GM19397 (cell line): ENCODE measurements around the gene HS3ST2.
"Not testable (repeated sequence)": the region's sequence is repeated elsewhere in the genome, so short reads cannot be mapped to it uniquely, and the experiment has no call there.

ENCODE experiments used
- ATAC-seq: cut with Tn5 transposase; IDR thresholded peaks from one replicate; pipeline ENCODE4 v1.9.1; 2021; ENCODE audit warnings: mild to moderate bottlenecking, moderate library complexity; ENCODE audit not compliant: unreplicated experiment

HS3ST2 gene

GRCh38 chr16:22874394-22874793 lies 60.4 kb downstream of the HS3ST2 start:
- ATAC-seq = no peak

GRCh38 chr16:22878955-22879354 lies 65.0 kb downstream of the HS3ST2 start:
- no peak for ATAC-seq

GRCh38 chr16:22879466-22879865 lies 65.5 kb downstream of the HS3ST2 start:
- ATAC-seq = no peak

GRCh38 chr16:22882981-22883380 lies 69.0 kb downstream of the HS3ST2 start:
- no peak for ATAC-seq

GRCh38 chr16:22885951-22886350 lies 72.0 kb downstream of the HS3ST2 start:
- ATAC-seq = no peak

GRCh38 chr16:22886927-22887326 lies 73.0 kb downstream of the HS3ST2 start:
- ATAC-seq = no peak

GRCh38 chr16:22887445-22887844 lies 73.5 kb downstream of the HS3ST2 start:
- no peak for ATAC-seq

GRCh38 chr16:22888791-22889190 lies 74.8 kb downstream of the HS3ST2 start:
- ATAC-seq = no peak

- ATAC-seq = no peak
Observed at GRCh38 chr16:22890976-22891375, 77.0 kb downstream of the HS3ST2 start.

- no peak for ATAC-seq
Observed at GRCh38 chr16:22897184-22897583, 83.2 kb downstream of the HS3ST2 start.

- ATAC-seq = no peak
Observed at GRCh38 chr16:22898131-22898530, 84.2 kb downstream of the HS3ST2 start.

- ATAC-seq = no peak
Observed at GRCh38 chr16:22898874-22899348, 84.9 kb downstream of the HS3ST2 start.

- not testable (repeated sequence) for ATAC-seq
Observed at GRCh38 chr16:22899567-22899966, 85.6 kb downstream of the HS3ST2 start.

- no peak for ATAC-seq
Observed at GRCh38 chr16:22900863-22901262, 86.9 kb downstream of the HS3ST2 start.

- no peak for ATAC-seq
Observed at GRCh38 chr16:22901563-22901962, 87.6 kb downstream of the HS3ST2 start.

- no peak for ATAC-seq
Observed at GRCh38 chr16:22903716-22904115, 89.8 kb downstream of the HS3ST2 start.

GRCh38 chr16:22912654-22913053 lies 98.7 kb downstream of the HS3ST2 start:
- ATAC-seq = no peak

GRCh38 chr16:22915003-22915402 lies 101.0 kb downstream of the HS3ST2 start:
- ATAC-seq = no peak

- no peak for ATAC-seq
Observed at GRCh38 chr16:22923491-22923890, 109.5 kb downstream of the HS3ST2 start.

- no peak for ATAC-seq
Observed at GRCh38 chr16:22924492-22924891, 110.5 kb downstream of the HS3ST2 start.

- ATAC-seq = no peak
Observed at GRCh38 chr16:22926105-22926751, 112.3 kb downstream of the HS3ST2 start.

GRCh38 chr16:22927306-22927705 lies 113.3 kb downstream of the HS3ST2 start:
- ATAC-seq = no peak

- no peak for ATAC-seq
Observed at GRCh38 chr16:22928882-22929435, 115.0 kb downstream of the HS3ST2 start.
